Breast epithelium (tissue), 4 donors: Measurements from ENCODE around the gene POLR1C. TPM values are rescaled to one million over a fixed set of nuclear protein-coding genes. Genes with fewer than 3 reads are reported as not detected.
A peak's percentile ranks its signal among the peaks of the same experiment; 100 is the strongest.

Experiments used
- DNase-seq, 2 donors: peaks; one replicate each; pipeline ENCODE4 v3.0.0-alpha.2; 2019; ENCODE audit warnings: low spot score in 2 of 2
- H3K27ac ChIP-seq, 2 donors: fragments of 200-600 bp; sonication (generic) in 1 of 2; one replicate each; pipeline ENCODE4 v1.5.1; 2016 to 2019; ENCODE audit warnings: mild to moderate bottlenecking in 1 of 2
- H3K27me3 ChIP-seq, 2 donors: fragments of 200-600 bp; sonication (generic) in 1 of 2; one replicate each; pipeline versions ENCODE4 v1.5.1 to v1.6.0; 2017 to 2019; ENCODE audit warnings: control low read depth in 1 of 2, mild to moderate bottlenecking in 1 of 2
- H3K36me3 ChIP-seq: fragments of 200-600 bp; one replicate; pipeline ENCODE4 v1.5.1; 2019
- H3K4me1 ChIP-seq, 2 donors: fragments of 200-600 bp; sonication (generic); one replicate each; pipeline ENCODE4 v1.5.1; 2016 to 2019; ENCODE audit warnings: control low read depth in 1 of 2
- H3K4me3 ChIP-seq, 3 donors: fragments of 200-600 bp; sonication (generic); 1 replicate in 2 of 3; 2 replicates in 1 of 3; pipeline ENCODE4 v1.5.1; 2016 to 2019; ENCODE audit warnings: mild to moderate bottlenecking in 3 of 3, moderate library complexity in 2 of 3
- H3K9me3 ChIP-seq, 2 donors: fragments of 200-600 bp; sonication (generic) in 1 of 2; one replicate each; pipeline ENCODE4 v1.5.1; 2016 to 2019; ENCODE audit warnings: control low read depth in 1 of 2
- CTCF ChIP-seq, 3 donors: fragments of 450-650 bp; IDR thresholded peaks; one replicate each; pipeline ENCODE4 v1.5.1; 2016 to 2017; ENCODE audit warnings: antibody characterized with exemption in 3 of 3, mild to moderate bottlenecking in 3 of 3, moderate library complexity in 3 of 3
- POLR2A ChIP-seq: fragments of 450-650 bp; IDR thresholded peaks from one replicate; pipeline ENCODE4 v1.6.1; 2016; ENCODE audit warnings: antibody characterized with exemption, mild to moderate bottlenecking, moderate library complexity
- POLR2AphosphoS5 ChIP-seq, 3 donors: sonication (generic); formaldehyde crosslinking; IDR thresholded peaks; one replicate each; pipeline ENCODE4 v1.6.1; 2017; ENCODE audit warnings: antibody characterized with exemption in 3 of 3
- intact Hi-C: fragments of 100-400 bp; cut with DNase I; formaldehyde crosslinking; loops from one replicate; pipeline ENCODE4 v1.15.1; 2023; ENCODE audit warnings: low total_unique reads
- total RNA-seq, 3 donors: library from RNA; depleted of rRNA; stranded (reverse); fragments of >200 nt; gene quantifications; one replicate each; pipeline ENCODE4 v1.1.0, GENCODE V29; 2016

The POLR1C gene
- total RNA-seq, 3 donors from 2014 or later = 18.9 to 38.8 (median 38.7) TPM

- peak overlapping the region; percentile 40 to 64 for H3K27ac ChIP-seq
- intact Hi-C loops = no loop called here
- H3K36me3 ChIP-seq = no peaks in the 10 kb centered on the region
- H3K4me1 ChIP-seq = peaks cover 12 to 15% of the 10 kb centered on the region in 2 donors
- TF ChIP-seq POLR2AphosphoS5 (IDR thresholded peaks at IDR 0.05) = no peak
- no peak for TF ChIP-seq CTCF (IDR thresholded peaks at IDR 0.05)
- no peak for TF ChIP-seq POLR2A
- DNase-seq = no peak
- no peaks in the 10 kb centered on the region for H3K27me3 ChIP-seq
- no peak overlapping the region for H3K4me3 ChIP-seq
- H3K9me3 ChIP-seq = no peaks in the 10 kb centered on the region
These were observed 23.7 kb upstream of the POLR1C start for GRCh38 chr6:43493230-43493629.

GRCh38 chr6:43493833-43494232, 23.1 kb upstream of the POLR1C start:
- no peak for DNase-seq
- Histone ChIP-seq H3K4me3 (no peak overlapping the region), H3K9me3 (no peaks in the 10 kb centered on the region), H3K36me3 (no peaks in the 10 kb centered on the region), H3K27ac (peak overlapping the region; percentile 40 to 64), H3K27me3 (no peaks in the 10 kb centered on the region), H3K4me1 (peaks cover 12 to 15% of the 10 kb centered on the region in 2 donors)
- intact Hi-C loops = no loop called here
- TF ChIP-seq POLR2AphosphoS5 (IDR thresholded peaks at IDR 0.05) = no peak
- TF ChIP-seq POLR2A = no peak
- TF ChIP-seq CTCF (IDR thresholded peaks at IDR 0.05) = no peak

- H3K27ac ChIP-seq = peak overlapping the region in 1 of 2 donors; percentile 64
- intact Hi-C loops = no loop called here
- no peak for TF ChIP-seq POLR2AphosphoS5 (IDR thresholded peaks at IDR 0.05)
- TF ChIP-seq POLR2A = no peak
- TF ChIP-seq CTCF (IDR thresholded peaks at IDR 0.05) = no peak
- peaks cover 10 to 15% of the 10 kb centered on the region in 2 donors for H3K4me1 ChIP-seq
- no peaks in the 10 kb centered on the region for H3K27me3 ChIP-seq
- H3K9me3 ChIP-seq = no peaks in the 10 kb centered on the region
- DNase-seq = no peak
- no peaks in the 10 kb centered on the region for H3K36me3 ChIP-seq
- no peak overlapping the region for H3K4me3 ChIP-seq
These were observed 22.6 kb upstream of the POLR1C start for GRCh38 chr6:43494321-43494720.

GRCh38 chr6:43494766-43495165, 22.1 kb upstream of the POLR1C start:
- DNase-seq = no peak
- intact Hi-C loops = no loop called here
- H3K9me3 ChIP-seq = no peaks in the 10 kb centered on the region
- H3K4me3 ChIP-seq = no peak overlapping the region
- peaks cover 6 to 15% of the 10 kb centered on the region in 2 donors for H3K4me1 ChIP-seq
- H3K27me3 ChIP-seq = no peaks in the 10 kb centered on the region
- no peaks in the 10 kb centered on the region for H3K36me3 ChIP-seq
- peak overlapping the region in 1 of 2 donors; percentile 68 for H3K27ac ChIP-seq
- TF ChIP-seq POLR2A = no peak
- no peak for TF ChIP-seq CTCF (IDR thresholded peaks at IDR 0.05)
- TF ChIP-seq POLR2AphosphoS5 (IDR thresholded peaks at IDR 0.05) = no peak

- DNase-seq = no peak
- Histone ChIP-seq H3K4me3 (no peak overlapping the region), H3K27me3 (no peaks in the 10 kb centered on the region), H3K36me3 (no peaks in the 10 kb centered on the region), H3K27ac (peak overlapping the region; percentile 68 to 80), H3K4me1 (peaks cover 6 to 15% of the 10 kb centered on the region in 2 donors), H3K9me3 (no peaks in the 10 kb centered on the region)
- intact Hi-C loops = no loop called here
- TF ChIP-seq CTCF (IDR thresholded peaks at IDR 0.05) (peak in 1 of 3 donors; percentile 7), POLR2AphosphoS5 (IDR thresholded peaks at IDR 0.05) (no peak), POLR2A (no peak)
These were observed 21.4 kb upstream of the POLR1C start for GRCh38 chr6:43495409-43495941.
